Measurements from ENCODE around the gene IQSEC1.

IQSEC1 gene

DNA sequence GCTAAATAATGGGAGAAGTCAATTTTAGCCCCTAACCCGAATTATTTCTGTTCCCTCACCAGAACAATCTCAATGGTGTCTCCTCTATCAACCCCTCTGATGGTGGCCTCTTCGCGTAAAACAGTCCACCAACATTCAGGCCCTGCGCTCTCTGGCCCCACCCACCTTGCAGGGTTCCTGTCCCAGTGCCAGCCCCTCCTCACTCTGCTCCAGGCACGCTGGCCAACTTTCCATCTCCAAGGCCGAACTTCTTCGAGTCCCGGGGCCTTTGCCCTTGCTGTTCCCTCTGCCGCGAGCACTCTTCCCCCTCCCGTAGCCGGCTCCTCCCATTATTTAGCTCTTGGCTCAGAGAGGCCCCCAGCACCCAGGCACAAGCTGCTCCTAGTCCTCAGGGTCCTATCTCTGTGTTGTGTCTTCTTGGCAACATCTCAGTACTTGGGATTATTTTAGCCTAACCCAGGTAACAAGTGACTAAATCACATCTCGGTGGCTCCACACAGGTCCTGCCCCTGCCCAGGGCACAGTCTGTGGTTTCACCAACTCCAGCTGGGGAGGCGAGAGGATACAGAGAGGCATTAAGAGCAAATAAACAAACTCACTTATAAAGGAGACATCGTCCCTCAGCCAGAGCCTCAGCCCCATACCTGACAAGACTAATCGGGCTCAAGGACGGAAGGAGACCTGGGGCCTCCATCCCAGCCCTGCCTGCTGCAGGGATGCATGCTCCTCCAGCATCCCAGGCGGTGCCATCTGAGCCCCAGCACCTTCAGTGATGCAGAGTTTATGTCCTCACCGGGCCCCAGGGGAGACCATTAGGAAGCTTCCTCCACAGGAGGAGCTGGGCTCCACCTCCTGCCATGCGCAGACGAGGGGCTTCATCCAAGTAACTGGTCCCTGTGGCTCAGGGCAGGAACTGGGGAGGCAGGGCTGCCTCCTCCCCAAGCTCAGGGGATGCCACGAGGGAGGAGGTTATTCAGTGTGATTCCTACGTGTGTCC lies 19.7 kb upstream of the IQSEC1 start:
- no peak for DNase-seq (ENCODE audit: low read depth)
- TF ChIP-seq, protein P1, sequence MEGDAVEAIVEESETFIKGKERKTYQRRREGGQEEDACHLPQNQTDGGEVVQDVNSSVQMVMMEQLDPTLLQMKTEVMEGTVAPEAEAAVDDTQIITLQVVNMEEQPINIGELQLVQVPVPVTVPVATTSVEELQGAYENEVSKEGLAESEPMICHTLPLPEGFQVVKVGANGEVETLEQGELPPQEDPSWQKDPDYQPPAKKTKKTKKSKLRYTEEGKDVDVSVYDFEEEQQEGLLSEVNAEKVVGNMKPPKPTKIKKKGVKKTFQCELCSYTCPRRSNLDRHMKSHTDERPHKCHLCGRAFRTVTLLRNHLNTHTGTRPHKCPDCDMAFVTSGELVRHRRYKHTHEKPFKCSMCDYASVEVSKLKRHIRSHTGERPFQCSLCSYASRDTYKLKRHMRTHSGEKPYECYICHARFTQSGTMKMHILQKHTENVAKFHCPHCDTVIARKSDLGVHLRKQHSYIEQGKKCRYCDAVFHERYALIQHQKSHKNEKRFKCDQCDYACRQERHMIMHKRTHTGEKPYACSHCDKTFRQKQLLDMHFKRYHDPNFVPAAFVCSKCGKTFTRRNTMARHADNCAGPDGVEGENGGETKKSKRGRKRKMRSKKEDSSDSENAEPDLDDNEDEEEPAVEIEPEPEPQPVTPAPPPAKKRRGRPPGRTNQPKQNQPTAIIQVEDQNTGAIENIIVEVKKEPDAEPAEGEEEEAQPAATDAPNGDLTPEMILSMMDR (conservative IDR thresholded peaks at IDR 0.05; ENCODE audit: control insufficient read depth, insufficient read depth, low read depth, low read length) = no peak
- H3K4me3 ChIP-seq (ENCODE audit: control insufficient read depth, low read depth, low read length) = no peak overlapping the region

DNA sequence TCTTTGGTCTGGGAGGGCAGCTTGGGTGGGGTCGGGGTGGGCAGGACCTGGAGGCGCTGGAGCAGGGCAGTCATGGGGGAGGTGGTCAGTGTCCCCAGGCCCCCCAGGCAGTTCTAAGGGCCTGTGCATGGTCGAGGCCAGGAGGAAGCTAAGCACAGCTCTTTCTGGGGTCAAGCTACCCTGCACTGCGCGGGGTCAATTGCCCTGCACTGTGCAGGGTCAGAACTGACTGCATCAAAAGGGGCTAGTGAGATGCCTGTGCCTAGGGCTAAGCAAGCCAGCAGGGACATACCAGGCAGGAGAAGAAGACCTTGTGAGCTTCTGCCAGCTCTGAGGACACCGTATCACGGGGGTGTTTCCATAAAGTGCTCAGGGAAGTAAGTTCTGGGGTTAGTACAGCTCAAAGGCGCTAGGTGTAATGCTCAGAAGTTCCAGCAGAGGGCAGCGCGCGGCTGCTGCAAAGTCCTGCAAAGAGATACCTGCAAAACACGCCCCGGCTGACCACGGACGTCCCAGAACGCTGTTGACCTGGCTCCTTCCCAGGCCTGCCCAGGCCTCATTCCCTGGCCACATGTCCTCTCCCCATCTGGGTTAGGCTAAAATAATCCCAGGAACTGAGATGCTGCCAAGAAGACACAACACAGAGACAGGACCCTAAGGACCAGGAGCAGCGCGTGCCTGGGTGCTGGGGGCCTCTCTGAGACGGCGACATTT lies 18.8 kb upstream of the IQSEC1 start:
- TF ChIP-seq, protein P1 (conservative IDR thresholded peaks at IDR 0.05; ENCODE audit: control insufficient read depth, insufficient read depth, low read depth, low read length) = peak; percentile 92
- peak; percentile 58 for DNase-seq (ENCODE audit: low read depth)
- no peak overlapping the region for H3K4me3 ChIP-seq (ENCODE audit: control insufficient read depth, low read depth, low read length)

DNA sequence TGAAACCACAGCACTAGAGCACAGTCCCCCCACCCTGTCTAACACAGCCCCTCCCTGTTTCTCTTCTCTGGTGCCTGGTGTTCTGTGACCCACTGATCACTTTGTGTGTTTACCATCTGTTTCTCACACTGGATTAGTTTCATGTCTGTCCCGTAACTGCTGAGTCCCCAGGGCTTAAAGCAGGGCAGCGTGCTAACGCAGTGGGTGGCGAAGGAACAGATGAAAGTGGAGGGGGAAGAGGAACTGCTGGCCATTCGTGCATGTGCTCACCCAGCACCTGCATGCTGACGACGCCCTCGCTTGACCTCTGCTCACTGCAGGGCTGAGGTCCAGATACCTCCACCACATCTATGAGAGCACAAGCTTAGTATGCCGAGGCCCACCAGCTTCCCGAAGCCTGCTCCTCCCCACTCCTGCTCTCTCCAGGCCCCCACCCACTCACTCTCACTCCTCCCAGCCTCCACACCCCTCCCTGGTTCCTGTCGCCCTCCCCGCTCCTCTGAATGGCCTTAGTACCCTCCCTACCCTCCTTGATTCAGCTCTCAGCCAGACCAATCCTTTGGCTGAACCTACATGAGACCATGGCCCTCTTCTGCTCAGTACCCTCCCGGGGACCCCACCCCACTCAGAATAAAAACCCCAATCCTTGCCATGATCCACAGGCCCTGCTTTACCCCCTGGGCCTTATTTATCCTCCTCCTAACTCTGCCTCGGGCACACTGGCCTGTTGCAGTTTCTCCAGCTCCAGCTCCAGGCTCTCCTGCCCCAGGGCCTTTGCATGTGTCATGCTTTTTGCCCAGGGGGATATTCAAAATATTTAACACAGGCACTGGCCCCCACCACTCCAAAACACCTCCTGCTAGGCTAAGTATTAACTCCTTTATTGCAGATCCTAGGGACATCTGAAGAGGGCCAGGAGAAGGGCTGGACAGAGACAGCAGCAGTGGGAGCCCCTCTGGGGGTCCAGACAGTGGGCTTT lies 15.1 kb upstream of the IQSEC1 start:
- no peak overlapping the region for H3K4me3 ChIP-seq (ENCODE audit: control insufficient read depth, low read depth, low read length)
- DNase-seq (ENCODE audit: low read depth) = no peak
- TF ChIP-seq, protein P1 (conservative IDR thresholded peaks at IDR 0.05; ENCODE audit: control insufficient read depth, insufficient read depth, low read depth, low read length) = no peak

DNA sequence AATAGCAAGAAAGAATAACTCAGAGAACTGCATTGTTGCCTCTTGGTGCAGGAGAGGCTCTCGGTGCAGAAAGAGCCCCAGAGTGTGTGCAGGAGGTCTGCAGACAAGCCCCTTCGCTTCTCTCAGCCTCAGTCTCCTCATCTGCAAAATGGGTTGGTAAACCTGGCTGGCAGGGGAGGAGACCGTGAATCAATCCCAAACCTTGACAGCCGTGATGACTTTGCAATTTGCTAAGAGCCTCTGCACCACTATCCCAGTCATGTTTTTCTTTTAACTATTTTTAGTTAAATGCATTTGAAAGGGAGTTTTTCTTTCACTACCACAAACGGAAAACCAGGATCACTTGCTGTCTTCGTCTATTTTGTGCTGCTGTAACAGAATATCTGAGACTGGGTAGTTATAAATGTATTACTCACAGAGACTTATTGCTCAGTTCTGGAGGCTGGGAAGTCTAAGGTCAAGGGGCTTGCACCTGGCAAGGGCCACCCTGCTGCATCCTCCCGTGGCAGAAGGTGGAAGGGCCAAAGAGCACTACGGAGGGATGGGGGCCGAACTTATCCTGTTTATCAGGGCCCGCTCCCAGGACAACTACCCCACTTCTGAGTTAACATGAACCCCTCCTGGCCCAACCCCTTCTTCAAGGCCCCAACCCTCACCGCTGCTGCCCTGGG lies 14.2 kb upstream of the IQSEC1 start:
- no peak for DNase-seq (ENCODE audit: low read depth)
- no peak overlapping the region for H3K4me3 ChIP-seq (ENCODE audit: control insufficient read depth, low read depth, low read length)
- TF ChIP-seq, protein P1 (conservative IDR thresholded peaks at IDR 0.05; ENCODE audit: control insufficient read depth, insufficient read depth, low read depth, low read length) = no peak

DNA sequence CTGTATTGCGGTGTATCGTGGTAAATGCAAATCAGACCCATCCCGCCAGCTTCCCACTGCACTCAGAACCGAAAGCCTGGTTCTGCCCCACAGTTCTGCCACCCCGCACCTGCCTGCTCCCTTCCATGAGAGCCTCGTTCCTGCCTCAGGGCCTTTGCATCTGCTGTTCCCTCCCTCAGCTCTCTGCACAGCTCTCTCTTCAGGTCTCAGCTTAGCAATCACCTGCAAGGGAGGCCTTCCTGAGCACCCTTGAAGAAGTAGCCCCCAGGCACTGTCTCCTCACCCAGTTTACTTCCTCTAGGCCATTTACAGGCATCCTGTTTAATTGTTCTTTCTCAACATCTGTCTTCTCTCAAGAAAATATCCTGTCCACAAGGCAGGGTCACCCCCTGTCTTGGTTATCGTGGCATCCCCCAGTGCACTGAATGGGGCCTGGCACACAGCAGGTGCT lies 13.3 kb upstream of the IQSEC1 start:
- TF ChIP-seq, protein P1 (conservative IDR thresholded peaks at IDR 0.05; ENCODE audit: control insufficient read depth, insufficient read depth, low read depth, low read length) = no peak
- H3K4me3 ChIP-seq (ENCODE audit: control insufficient read depth, low read depth, low read length) = no peak overlapping the region
- no peak for DNase-seq (ENCODE audit: low read depth)

All from fibroblast of mammary gland (primary cell).